ENCODE measurements around the gene SHFL. TPM values are rescaled to one million over a fixed set of nuclear protein-coding genes. Genes with fewer than 3 reads are reported as not detected.

SHFL gene
- polyA plus RNA-seq, 1 experiment = 42.2 TPM

DNA sequence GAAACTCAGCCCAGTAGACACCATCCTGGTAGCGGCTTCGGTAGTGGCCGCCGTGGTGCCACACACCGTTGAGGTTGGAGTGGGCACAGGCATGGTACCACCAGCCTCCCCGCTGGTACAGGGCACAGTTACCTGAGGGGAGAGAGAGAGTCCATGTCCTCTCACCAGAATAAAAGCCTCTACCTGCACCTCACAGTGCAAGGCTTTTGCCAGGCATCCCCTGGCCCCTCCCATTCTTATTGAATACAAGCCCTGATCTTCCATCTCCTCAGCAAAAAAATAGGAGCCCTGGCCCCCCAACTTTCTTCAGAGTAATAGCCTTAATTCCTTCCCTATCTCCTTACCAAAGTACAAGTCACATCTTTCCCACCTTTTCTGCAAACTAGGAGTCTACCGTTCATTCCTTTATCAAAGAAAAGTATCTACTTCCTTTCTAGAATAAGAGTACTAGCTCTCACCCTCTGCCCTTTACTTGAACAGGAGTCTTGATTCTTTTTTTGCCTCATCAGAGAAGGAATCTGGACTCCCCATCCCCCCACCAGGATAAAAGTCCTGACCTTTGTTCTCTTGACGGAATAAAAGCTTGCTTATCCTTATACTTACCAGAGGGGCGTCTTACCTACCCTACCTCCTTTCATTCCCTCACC is 6.7 kb downstream of the SHFL start:
- POLR2A ChIA-PET = no interaction called here
- CTCF ChIA-PET = interaction anchor here (1.7 kb wide), 1 partner anchor 65 kb away, joined by 3 read pairs; no protein-coding TSS in a partner anchor
- DNase-seq (ENCODE audit: low read depth) = no peak
- H3K4me3 ChIP-seq (ENCODE audit: low read depth, low read length) = no peak overlapping the region
- H3K36me3 ChIP-seq (ENCODE audit: control insufficient read depth, insufficient read depth, low read length) = peaks cover 16% of the 10 kb centered on the region
- TF ChIP-seq, protein P1, sequence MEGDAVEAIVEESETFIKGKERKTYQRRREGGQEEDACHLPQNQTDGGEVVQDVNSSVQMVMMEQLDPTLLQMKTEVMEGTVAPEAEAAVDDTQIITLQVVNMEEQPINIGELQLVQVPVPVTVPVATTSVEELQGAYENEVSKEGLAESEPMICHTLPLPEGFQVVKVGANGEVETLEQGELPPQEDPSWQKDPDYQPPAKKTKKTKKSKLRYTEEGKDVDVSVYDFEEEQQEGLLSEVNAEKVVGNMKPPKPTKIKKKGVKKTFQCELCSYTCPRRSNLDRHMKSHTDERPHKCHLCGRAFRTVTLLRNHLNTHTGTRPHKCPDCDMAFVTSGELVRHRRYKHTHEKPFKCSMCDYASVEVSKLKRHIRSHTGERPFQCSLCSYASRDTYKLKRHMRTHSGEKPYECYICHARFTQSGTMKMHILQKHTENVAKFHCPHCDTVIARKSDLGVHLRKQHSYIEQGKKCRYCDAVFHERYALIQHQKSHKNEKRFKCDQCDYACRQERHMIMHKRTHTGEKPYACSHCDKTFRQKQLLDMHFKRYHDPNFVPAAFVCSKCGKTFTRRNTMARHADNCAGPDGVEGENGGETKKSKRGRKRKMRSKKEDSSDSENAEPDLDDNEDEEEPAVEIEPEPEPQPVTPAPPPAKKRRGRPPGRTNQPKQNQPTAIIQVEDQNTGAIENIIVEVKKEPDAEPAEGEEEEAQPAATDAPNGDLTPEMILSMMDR (IDR thresholded peaks at IDR 0.05; ENCODE audit: insufficient read depth, low read depth, low read length) = no peak
- no peaks in the 10 kb centered on the region for H3K27me3 ChIP-seq (ENCODE audit: control insufficient read depth, insufficient read depth, low read length)

DNA sequence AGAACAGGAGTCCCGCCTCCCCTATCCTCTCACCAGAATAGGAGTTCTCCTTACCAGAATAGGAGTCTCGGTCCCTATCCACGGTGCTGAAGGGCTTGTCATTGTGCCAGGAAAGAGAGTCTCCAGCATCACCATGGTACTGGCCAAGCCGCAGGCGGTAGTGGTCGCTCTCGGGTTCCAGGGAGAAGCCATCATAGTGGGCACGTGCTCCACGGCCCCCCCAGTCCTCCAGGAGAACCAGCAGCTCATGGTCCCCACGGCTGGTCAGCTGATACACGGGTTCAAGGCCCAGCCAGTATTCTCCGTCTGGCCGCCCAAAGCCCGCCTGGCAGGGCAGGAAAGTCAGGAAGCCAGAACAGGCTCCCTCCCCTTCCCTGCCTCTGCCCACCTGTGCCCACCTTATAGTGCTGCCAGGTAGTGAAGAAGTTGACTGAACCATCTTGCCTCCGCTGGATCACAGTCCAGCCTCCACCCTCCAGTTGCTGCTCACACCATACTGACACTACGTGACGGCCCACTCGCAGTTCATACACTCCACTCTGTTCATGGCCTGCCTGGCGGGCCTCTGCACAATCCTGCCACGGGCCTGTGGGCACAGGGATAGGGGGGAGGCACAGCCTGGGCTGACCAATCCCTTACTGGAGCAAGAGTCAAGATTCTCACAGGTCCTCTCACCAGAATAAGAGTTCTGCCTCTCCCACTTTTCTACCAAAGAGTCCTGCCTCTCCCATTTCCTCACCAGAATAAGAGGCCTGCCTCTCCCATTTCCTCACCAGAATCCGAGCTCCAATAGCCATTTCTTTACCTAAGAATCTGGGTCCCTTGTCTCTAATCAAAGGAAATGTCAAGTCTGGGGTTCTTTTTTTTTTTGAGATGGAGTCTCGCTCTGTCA is 7.4 kb downstream of the SHFL start:
- no peak overlapping the region for H3K4me3 ChIP-seq (ENCODE audit: low read depth, low read length)
- POLR2A ChIA-PET = no interaction called here
- H3K36me3 ChIP-seq (ENCODE audit: control insufficient read depth, insufficient read depth, low read length) = peaks cover 16% of the 10 kb centered on the region
- CTCF ChIA-PET = interaction anchor here (1.7 kb wide), 1 partner anchor 66 kb away, joined by 3 read pairs; no protein-coding TSS in a partner anchor
- DNase-seq (ENCODE audit: low read depth) = no peak
- no peaks in the 10 kb centered on the region for H3K27me3 ChIP-seq (ENCODE audit: control insufficient read depth, insufficient read depth, low read length)
- TF ChIP-seq, protein P1 (IDR thresholded peaks at IDR 0.05; ENCODE audit: insufficient read depth, low read depth, low read length) = no peak

DNA sequence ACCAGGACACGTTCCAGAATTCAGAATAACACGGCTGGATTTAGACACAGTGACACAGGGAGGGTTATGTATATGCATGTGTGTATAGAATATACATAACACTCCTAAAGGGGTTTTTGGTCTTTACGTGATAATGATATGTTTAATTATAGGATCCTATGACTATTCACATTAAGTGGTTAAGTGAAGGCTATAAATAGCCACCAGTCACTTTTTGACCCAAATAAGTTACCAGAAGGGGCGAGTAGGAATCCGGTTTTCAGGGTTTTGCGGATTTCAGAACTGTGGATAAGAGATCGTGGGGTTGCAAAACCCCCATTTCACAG is 9.5 kb downstream of the SHFL start:
- no peak for DNase-seq (ENCODE audit: low read depth)
- ChIA-PET CTCF (interaction anchor here (1.1 to 5.4 kb wide), 6 partner anchors 9 to 164 kb away, joined by 4 to 77 read pairs (median 5); partner anchors contain the start of gene MRPL4), POLR2A (interaction anchor here (0.6 to 1.3 kb wide), 2 partner anchors 25 to 146 kb away, joined by 3 to 5 read pairs; no protein-coding TSS in a partner anchor)
- H3K36me3 ChIP-seq (ENCODE audit: control insufficient read depth, insufficient read depth, low read length) = peaks cover 8% of the 10 kb centered on the region
- TF ChIP-seq, protein P1 (IDR thresholded peaks at IDR 0.05; ENCODE audit: insufficient read depth, low read depth, low read length) = no peak
- H3K27me3 ChIP-seq (ENCODE audit: control insufficient read depth, insufficient read depth, low read length) = no peaks in the 10 kb centered on the region
- peak overlapping the region; percentile 32 for H3K4me3 ChIP-seq (ENCODE audit: low read depth, low read length)

DNA sequence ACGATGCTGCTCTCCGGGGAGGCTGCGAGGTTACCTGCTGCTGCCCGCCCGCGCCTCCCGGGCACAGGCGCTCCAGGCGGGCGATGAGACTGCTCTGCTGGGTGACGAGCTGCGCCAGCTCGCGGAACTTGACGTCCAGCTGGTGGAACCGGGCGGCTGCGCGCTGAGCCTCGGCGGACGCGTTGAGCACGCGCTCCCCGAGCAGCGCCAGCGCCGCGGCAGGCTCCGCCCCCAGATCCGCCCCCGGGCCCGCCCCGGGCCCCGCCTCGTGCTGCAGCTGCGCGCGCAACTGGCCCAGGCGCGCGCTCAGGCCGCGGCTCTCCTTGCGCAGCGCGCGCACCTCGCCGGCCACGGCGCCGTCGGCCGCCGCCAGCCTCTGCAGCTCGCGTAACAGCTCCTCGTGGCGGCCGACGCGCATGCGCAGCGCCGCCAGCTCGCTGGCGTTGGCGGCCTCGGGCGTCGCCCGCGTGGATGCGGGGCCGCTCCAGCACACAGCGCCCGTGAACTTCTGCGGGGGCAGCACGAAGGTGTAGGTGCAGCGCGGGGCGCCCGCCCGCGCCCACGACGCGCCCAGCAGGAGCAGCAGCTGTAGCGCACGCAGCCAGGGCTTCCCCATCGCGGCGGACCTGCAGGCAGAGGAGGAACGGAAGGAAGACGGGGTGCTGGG is 10.0 kb downstream of the SHFL start:
- ChIA-PET CTCF (interaction anchor here (0.6 to 5.4 kb wide), 10 partner anchors 9 to 294 kb away, joined by 3 to 77 read pairs (median 4); partner anchors contain the start of gene MRPL4), POLR2A (interaction anchor here (0.6 to 1.3 kb wide), 2 partner anchors 24 to 145 kb away, joined by 3 to 5 read pairs; no protein-coding TSS in a partner anchor)
- no peaks in the 10 kb centered on the region for H3K27me3 ChIP-seq (ENCODE audit: control insufficient read depth, insufficient read depth, low read length)
- peaks cover 7% of the 10 kb centered on the region for H3K36me3 ChIP-seq (ENCODE audit: control insufficient read depth, insufficient read depth, low read length)
- DNase-seq (ENCODE audit: low read depth) = peak; percentile 50
- TF ChIP-seq, protein P1 (IDR thresholded peaks at IDR 0.05; ENCODE audit: insufficient read depth, low read depth, low read length) = no peak
- peak overlapping the region; percentile 54 for H3K4me3 ChIP-seq (ENCODE audit: low read depth, low read length)
